ENCODE data around the gene SHLD1.

DNA sequence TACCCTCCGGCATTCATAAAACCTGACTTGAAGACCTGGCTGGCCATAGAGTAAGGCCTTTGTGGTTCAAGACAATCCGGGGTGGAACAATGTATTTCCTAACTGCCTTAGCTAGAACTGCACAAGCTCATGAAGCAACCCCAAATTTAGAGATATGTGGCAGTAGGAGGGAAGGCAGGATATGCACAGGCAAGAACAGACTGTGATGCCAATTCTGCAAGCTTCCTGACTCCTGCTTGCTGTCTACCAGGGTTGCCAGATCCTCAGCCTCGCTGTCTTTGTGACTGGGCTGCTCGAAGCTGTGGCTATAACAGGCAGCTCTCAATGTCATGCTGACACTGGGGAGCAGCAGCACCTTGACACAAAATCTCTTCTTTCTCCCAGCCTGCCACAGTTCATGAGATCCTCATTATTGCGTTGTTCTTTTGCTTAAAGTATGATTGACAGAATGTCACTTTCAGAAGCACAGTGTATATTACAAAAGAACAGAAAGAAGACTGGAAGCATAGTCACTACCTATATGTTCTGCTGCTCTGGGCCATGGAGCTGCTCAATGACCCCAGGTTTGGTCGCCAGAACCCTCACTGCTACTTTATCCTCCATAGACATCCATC is 18.3 kb upstream of the SHLD1 start:
- TF ChIP-seq CTCF (IDR thresholded peaks at IDR 0.05) (no peak), POLR2AphosphoS5 (IDR thresholded peaks at IDR 0.05) (peak; percentile 47)
